HCT116 (cell line): ENCODE measurements around the gene QKI. TPM values are rescaled to one million over a fixed set of nuclear protein-coding genes. Genes with fewer than 3 reads are reported as not detected.

Source experiments
- ATAC-seq: fragments of 200-7000 bp; cut with Tn5 transposase; 2 replicates; pipeline ENCODE4 v1.9.1; 2020; ENCODE audit warnings: mild to moderate bottlenecking, moderate library complexity
- BruUV-seq: library from RNA; stranded (reverse); fragments of 400-500 nt; replicated peaks from 2 replicates; lab custom pipeline; 2021; lab: Mats Ljungman, UMichigan
- CTCF ChIA-PET: fragments of 300-600 bp; sonication (Branson Sonifier 250); formaldehyde crosslinking; loops from one replicate; lab custom pipeline; 2021; ENCODE audit warnings: antibody characterized with exemption; lab: Charles Lee
- POLR2A ChIA-PET: fragments of 300-600, 350-600 bp; sonication (Branson Sonifier 250); formaldehyde crosslinking; loops from one replicate; lab custom pipeline; 2021; ENCODE audit warnings: antibody characterized with exemption; lab: Charles Lee
- RAD21 ChIA-PET, 2 experiments: fragments of 300-600 bp; sonication (Branson Sonifier 250); formaldehyde crosslinking; loops; one replicate each; lab custom pipeline; 2023; ENCODE audit warnings: low total read pairs in 2 of 2; ENCODE audit not compliant: uncharacterized antibody in 2 of 2, unreplicated experiment in 2 of 2, low non-redundant PET in 1 of 2; lab: Charles Lee
- DNase-seq: peaks from one replicate; pipeline ENCODE4 v3.0.0-alpha.2; 2010; ENCODE audit warnings: low read depth, low spot score
- H2AFZ ChIP-seq: fragments of 200-600 bp; shearing (Covaris generic), sonication (generic); 2 replicates; pipeline ENCODE4 v1.6.1; 2017; ENCODE audit warnings: low read depth, mixed run types, mixed read lengths, antibody characterized with exemption, low read length; ENCODE audit not compliant: poor library complexity, severe bottlenecking
- H3K27ac ChIP-seq: 2 replicates; pipeline ENCODE4 v1.5.1; 2012; ENCODE audit warnings: low read depth, low read length
- H3K27me3 ChIP-seq: fragments of 200-600 bp; sonication (generic); 2 replicates; pipeline ENCODE4 v1.6.1; 2016; ENCODE audit warnings: mixed run types, low read length, mixed read lengths; ENCODE audit not compliant: insufficient read depth
- H3K36me3 ChIP-seq, 2 experiments: fragments of 200-500 bp in 1 of 2; fragments of 200-600 bp in 1 of 2; sonication (Bioruptor generic) in 1 of 2; sonication (generic) in 1 of 2; 2 replicates each; pipeline versions ENCODE4 v1.5.1 to v1.6.1; 2014 to 2016; ENCODE audit warnings: low read length in 2 of 2, inconsistent platforms in 1 of 2, mixed read lengths in 1 of 2, mixed run types in 1 of 2; ENCODE audit not compliant: insufficient read depth in 2 of 2, control insufficient read depth in 1 of 2
- H3K4me1 ChIP-seq, 2 experiments: fragments of 200-600 bp in 1 of 2; sonication (generic) in 1 of 2; 2 replicates each; pipeline versions ENCODE4 v1.5.1 to v1.6.1; 2012 to 2017; ENCODE audit warnings: low read length in 2 of 2, inconsistent platforms in 1 of 2, mild to moderate bottlenecking in 1 of 2, mixed read lengths in 1 of 2, mixed run types in 1 of 2, moderate library complexity in 1 of 2; ENCODE audit not compliant: insufficient read depth in 2 of 2, control insufficient read depth in 1 of 2
- H3K4me2 ChIP-seq: fragments of 200-600 bp; sonication (generic); 2 replicates; pipeline ENCODE4 v1.6.1; 2017; ENCODE audit warnings: mixed run types, low read length, mixed read lengths
- H3K4me3 ChIP-seq, 2 experiments: fragments of 200-600 bp in 1 of 2; sonication (generic) in 1 of 2; replicated peaks in 1 of 2; 2 replicates each; pipeline ENCODE4 v1.5.1; 2011 to 2016; ENCODE audit warnings: low read length in 2 of 2, control low read depth in 1 of 2, low read depth in 1 of 2, mild to moderate bottlenecking in 1 of 2, mixed read lengths in 1 of 2, mixed run types in 1 of 2
- H3K79me2 ChIP-seq: fragments of 200-600 bp; sonication (generic); 2 replicates; pipeline ENCODE4 v1.6.1; 2017; ENCODE audit warnings: mild to moderate bottlenecking, mixed run types, low read length, moderate library complexity, mixed read lengths; ENCODE audit not compliant: insufficient read depth
- H3K9ac ChIP-seq: fragments of 200-600 bp; sonication (generic); 2 replicates; pipeline ENCODE4 v1.6.1; 2016; ENCODE audit warnings: low read length, mixed read lengths
- H3K9me2 ChIP-seq: fragments of 200-600 bp; sonication (generic), shearing (Covaris generic); 2 replicates; pipeline ENCODE4 v1.6.1; 2017; ENCODE audit warnings: mixed run types, mild to moderate bottlenecking, moderate library complexity; ENCODE audit not compliant: insufficient read depth
- H3K9me3 ChIP-seq, 2 experiments: fragments of 200-500 bp in 1 of 2; fragments of 200-600 bp in 1 of 2; sonication (Bioruptor generic) in 1 of 2; sonication (generic) in 1 of 2; 2 replicates each; pipeline ENCODE4 v1.6.1; 2014 to 2017; ENCODE audit warnings: low read length in 2 of 2, mixed read lengths in 2 of 2, inconsistent platforms in 1 of 2, low read depth in 1 of 2, mild to moderate bottlenecking in 1 of 2, mixed run types in 1 of 2, moderate library complexity in 1 of 2; ENCODE audit not compliant: control insufficient read depth in 1 of 2, insufficient read depth in 1 of 2
- H4K20me1 ChIP-seq: fragments of 200-600 bp; sonication (generic), shearing (Covaris generic); 2 replicates; pipeline ENCODE4 v1.6.1; 2017; ENCODE audit warnings: mixed run types, mild to moderate bottlenecking, moderate library complexity; ENCODE audit not compliant: insufficient read depth
- CEBPB ChIP-seq: IDR thresholded peaks from 2 replicates; pipeline ENCODE4 v1.6.1; 2012; ENCODE audit warnings: low read depth
- ELF1 ChIP-seq: IDR thresholded peaks from 2 replicates; pipeline ENCODE4 v1.6.1; 2012; ENCODE audit warnings: low read depth, borderline replicate concordance
- EZH2 ChIP-seq: fragments of 200-600 bp; sonication (generic); IDR thresholded peaks from 2 replicates; pipeline ENCODE4 v1.6.1; 2017; ENCODE audit warnings: antibody characterized with exemption, mixed run types
- EZH2phosphoT487 ChIP-seq: fragments of 200-600 bp; IDR thresholded peaks from 2 replicates; pipeline ENCODE4 v1.6.1; 2018; ENCODE audit warnings: antibody characterized with exemption, borderline replicate concordance
- POLR2A ChIP-seq: IDR thresholded peaks from 2 replicates; pipeline ENCODE4 v1.7.0; 2011; ENCODE audit warnings: borderline replicate concordance; ENCODE audit not compliant: insufficient read depth, insufficient read length; ENCODE audit errors: extremely low read depth
- RAD21 ChIP-seq: IDR thresholded peaks from 2 replicates; pipeline ENCODE4 v1.6.1; 2012; ENCODE audit warnings: low read depth, mild to moderate bottlenecking
- SRF ChIP-seq: IDR thresholded peaks from 2 replicates; pipeline ENCODE4 v1.6.1; 2012; ENCODE audit warnings: low read depth
- ZBTB33 ChIP-seq: IDR thresholded peaks from 2 replicates; pipeline ENCODE4 v1.6.1; 2011; ENCODE audit warnings: mild to moderate bottlenecking, low read length, moderate library complexity; ENCODE audit not compliant: insufficient replicate concordance; ENCODE audit errors: extremely low read depth
- intact Hi-C: fragments of 100-400 bp; cut with micrococcal nuclease; formaldehyde crosslinking; loops from 2 replicates; pipeline ENCODE4 v1.10.0; 2022
- total RNA-seq: library from RNA; stranded (reverse); gene quantifications from one replicate; pipeline ENCODE4 v1.2.1, GENCODE V29; 2021; ENCODE audit not compliant: unreplicated experiment

The QKI gene
- total RNA-seq, 1 experiment from 2014 or later, result 35.3 TPM

- TF ChIP-seq ZBTB33 (no peak), SRF (no peak), RAD21 (no peak), EZH2 (no peak), POLR2A (no peak)
Observed at GRCh38 chr6:163626073-163626867, 211.8 kb downstream of the QKI start (continued).

GRCh38 chr6:163627274-163628062 lies 212.9 kb downstream of the QKI start:
- Histone ChIP-seq H4K20me1 (no peaks in the 10 kb centered on the region), H3K9ac (no peak overlapping the region), H3K27me3 (no peaks in the 10 kb centered on the region), H2AFZ (no peak overlapping the region), H3K4me2 (no peak overlapping the region), H3K36me3 (no peaks in the 10 kb centered on the region), H3K79me2 (no peaks in the 10 kb centered on the region), H3K9me3 (no peaks in the 10 kb centered on the region), H3K4me3 (no peak overlapping the region), H3K4me1 (no peaks in the 10 kb centered on the region), H3K27ac (no peak overlapping the region), H3K9me2 (no peaks in the 10 kb centered on the region)
- no peak for DNase-seq
- intact Hi-C loops, result no loop called here
- no peak for ATAC-seq
- POLR2A ChIA-PET, result no interaction called here
- no TSS peak for BruUV-seq
- CTCF ChIA-PET, result no interaction called here
- no peak for TF ChIP-seq CEBPB
- no peak for TF ChIP-seq RAD21
- TF ChIP-seq ELF1, result no peak
- no peak for TF ChIP-seq EZH2phosphoT487
- RAD21 ChIA-PET, result no interaction called here
